ENCODE data around the gene AXDND1.

DNA sequence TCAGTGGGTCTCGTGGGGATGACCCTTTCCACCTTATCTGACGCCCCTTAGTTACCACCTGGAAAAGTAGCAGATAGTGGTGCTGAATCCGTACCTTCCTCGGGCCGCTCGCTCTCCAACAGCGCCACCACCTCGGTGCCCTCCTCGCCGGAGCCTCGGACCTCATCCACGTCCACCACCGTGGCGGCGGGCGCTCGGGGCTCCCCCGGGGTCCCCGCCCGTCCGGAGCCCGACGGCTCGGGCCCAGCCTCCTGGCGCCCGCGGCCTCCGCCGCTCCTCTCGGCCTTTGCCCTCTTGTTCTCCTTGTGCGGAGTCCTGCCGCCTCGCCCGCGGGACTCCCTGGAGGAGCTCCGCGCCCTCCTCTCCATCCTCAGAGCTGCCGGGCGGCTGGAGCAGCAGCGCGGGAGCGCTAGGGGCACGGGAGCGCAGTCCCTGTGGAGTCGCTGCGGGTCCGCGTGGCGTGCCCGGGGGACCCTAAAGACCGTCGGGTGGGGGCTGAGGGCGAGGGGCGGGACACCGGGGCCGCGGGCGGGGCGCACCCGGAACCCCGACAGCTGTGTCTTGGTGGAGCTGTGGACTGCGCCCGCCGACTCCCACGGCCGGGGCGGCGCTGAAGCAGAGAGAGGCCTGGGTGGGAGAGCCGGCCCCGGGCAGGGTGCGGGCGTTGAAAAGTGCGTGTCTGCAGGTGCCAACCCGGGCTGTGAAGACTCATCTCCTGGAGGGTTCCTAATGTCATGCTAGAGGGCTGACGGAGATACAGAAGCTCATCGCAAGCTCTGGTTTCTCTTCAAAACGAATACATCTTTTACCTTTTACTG, 209.9 kb downstream of the AXDND1 start, which contains the start of gene NPHS2:
- no peak for TF ChIP-seq EP300 (conservative IDR thresholded peaks at IDR 0.05; ENCODE audit: poor library complexity, severe bottlenecking)
- TF ChIP-seq, protein P1, sequence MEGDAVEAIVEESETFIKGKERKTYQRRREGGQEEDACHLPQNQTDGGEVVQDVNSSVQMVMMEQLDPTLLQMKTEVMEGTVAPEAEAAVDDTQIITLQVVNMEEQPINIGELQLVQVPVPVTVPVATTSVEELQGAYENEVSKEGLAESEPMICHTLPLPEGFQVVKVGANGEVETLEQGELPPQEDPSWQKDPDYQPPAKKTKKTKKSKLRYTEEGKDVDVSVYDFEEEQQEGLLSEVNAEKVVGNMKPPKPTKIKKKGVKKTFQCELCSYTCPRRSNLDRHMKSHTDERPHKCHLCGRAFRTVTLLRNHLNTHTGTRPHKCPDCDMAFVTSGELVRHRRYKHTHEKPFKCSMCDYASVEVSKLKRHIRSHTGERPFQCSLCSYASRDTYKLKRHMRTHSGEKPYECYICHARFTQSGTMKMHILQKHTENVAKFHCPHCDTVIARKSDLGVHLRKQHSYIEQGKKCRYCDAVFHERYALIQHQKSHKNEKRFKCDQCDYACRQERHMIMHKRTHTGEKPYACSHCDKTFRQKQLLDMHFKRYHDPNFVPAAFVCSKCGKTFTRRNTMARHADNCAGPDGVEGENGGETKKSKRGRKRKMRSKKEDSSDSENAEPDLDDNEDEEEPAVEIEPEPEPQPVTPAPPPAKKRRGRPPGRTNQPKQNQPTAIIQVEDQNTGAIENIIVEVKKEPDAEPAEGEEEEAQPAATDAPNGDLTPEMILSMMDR (IDR thresholded peaks at IDR 0.05; ENCODE audit: poor library complexity, severe bottlenecking), result no peak
- peak; percentile 37 for TF ChIP-seq EZH2 (IDR thresholded peaks at IDR 0.05; ENCODE audit: borderline replicate concordance, insufficient read depth, low read length, poor library complexity, severe bottlenecking)
- no peak for TF ChIP-seq SMC3 (conservative IDR thresholded peaks at IDR 0.05; ENCODE audit: poor library complexity)
- TF ChIP-seq POLR2AphosphoS5 (IDR thresholded peaks at IDR 0.05), result no peak
- TF ChIP-seq, protein P2, sequence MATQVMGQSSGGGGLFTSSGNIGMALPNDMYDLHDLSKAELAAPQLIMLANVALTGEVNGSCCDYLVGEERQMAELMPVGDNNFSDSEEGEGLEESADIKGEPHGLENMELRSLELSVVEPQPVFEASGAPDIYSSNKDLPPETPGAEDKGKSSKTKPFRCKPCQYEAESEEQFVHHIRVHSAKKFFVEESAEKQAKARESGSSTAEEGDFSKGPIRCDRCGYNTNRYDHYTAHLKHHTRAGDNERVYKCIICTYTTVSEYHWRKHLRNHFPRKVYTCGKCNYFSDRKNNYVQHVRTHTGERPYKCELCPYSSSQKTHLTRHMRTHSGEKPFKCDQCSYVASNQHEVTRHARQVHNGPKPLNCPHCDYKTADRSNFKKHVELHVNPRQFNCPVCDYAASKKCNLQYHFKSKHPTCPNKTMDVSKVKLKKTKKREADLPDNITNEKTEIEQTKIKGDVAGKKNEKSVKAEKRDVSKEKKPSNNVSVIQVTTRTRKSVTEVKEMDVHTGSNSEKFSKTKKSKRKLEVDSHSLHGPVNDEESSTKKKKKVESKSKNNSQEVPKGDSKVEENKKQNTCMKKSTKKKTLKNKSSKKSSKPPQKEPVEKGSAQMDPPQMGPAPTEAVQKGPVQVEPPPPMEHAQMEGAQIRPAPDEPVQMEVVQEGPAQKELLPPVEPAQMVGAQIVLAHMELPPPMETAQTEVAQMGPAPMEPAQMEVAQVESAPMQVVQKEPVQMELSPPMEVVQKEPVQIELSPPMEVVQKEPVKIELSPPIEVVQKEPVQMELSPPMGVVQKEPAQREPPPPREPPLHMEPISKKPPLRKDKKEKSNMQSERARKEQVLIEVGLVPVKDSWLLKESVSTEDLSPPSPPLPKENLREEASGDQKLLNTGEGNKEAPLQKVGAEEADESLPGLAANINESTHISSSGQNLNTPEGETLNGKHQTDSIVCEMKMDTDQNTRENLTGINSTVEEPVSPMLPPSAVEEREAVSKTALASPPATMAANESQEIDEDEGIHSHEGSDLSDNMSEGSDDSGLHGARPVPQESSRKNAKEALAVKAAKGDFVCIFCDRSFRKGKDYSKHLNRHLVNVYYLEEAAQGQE (IDR thresholded peaks at IDR 0.05; ENCODE audit: borderline replicate concordance), result no peak
- no peak for TF ChIP-seq TAF1 (IDR thresholded peaks at IDR 0.05; ENCODE audit: low read depth)

All from neural cell (in vitro differentiated cells).